Measurements from ENCODE around the gene FAM20B.

The FAM20B gene

GRCh38 chr1:179048339-179049124 lies 22.8 kb downstream of the FAM20B start:
- no peak for DNase-seq

- DNase-seq = no peak
These were observed 27.1 kb downstream of the FAM20B start for GRCh38 chr1:179052776-179053175.

- DNase-seq = no peak
These were observed 27.8 kb downstream of the FAM20B start for GRCh38 chr1:179053486-179053885.

- DNase-seq = no peak
These were observed 30.2 kb downstream of the FAM20B start for GRCh38 chr1:179055937-179056336.

- no peak for DNase-seq
These were observed 33.1 kb downstream of the FAM20B start for GRCh38 chr1:179058487-179059483.

- DNase-seq = no peak
These were observed 35.9 kb downstream of the FAM20B start for GRCh38 chr1:179061360-179062282.

GRCh38 chr1:179066471-179066870 lies 40.8 kb downstream of the FAM20B start:
- no peak for DNase-seq

GRCh38 chr1:179077396-179077795 lies 51.7 kb downstream of the FAM20B start:
- DNase-seq = no peak

- peak; percentile 57 for DNase-seq
These were observed 53.5 kb downstream of the FAM20B start for GRCh38 chr1:179079113-179079761.

GRCh38 chr1:179080866-179081686 lies 55.4 kb downstream of the FAM20B start:
- peak; percentile 67 for DNase-seq

GRCh38 chr1:179081687-179082332 lies 56.1 kb downstream of the FAM20B start, which contains the start of gene TOR3A:
Gene TOR3A, plus strand, starts transcription at chr1:179082070. Its CDS starts 59 bp downstream, at chr1:179082129.
- peak; percentile 76 for DNase-seq

- peak; percentile 32 for DNase-seq
These were observed 56.8 kb downstream of the FAM20B start for GRCh38 chr1:179082333-179082998.

- peak; percentile 24 for DNase-seq
These were observed 57.3 kb downstream of the FAM20B start for GRCh38 chr1:179082999-179083335.

- DNase-seq = no peak
These were observed 57.8 kb downstream of the FAM20B start for GRCh38 chr1:179083533-179083932.

- DNase-seq = no peak
These were observed 62.0 kb downstream of the FAM20B start for GRCh38 chr1:179087665-179088064.

GRCh38 chr1:179089827-179090482 lies 64.3 kb downstream of the FAM20B start:
- no peak for DNase-seq

- no peak for DNase-seq
These were observed 64.8 kb downstream of the FAM20B start for GRCh38 chr1:179090522-179090921.

- no peak for DNase-seq
These were observed 65.2 kb downstream of the FAM20B start for GRCh38 chr1:179090923-179091322.

GRCh38 chr1:179091691-179092165 lies 66.0 kb downstream of the FAM20B start:
- no peak for DNase-seq

All from central memory CD4-positive, alpha-beta T cell (primary cell).